ENCODE data around the gene DENND2A.

GRCh38 chr7:140570120-140570519, 70.5 kb downstream of the DENND2A start:
- TF ChIP-seq, protein P1, sequence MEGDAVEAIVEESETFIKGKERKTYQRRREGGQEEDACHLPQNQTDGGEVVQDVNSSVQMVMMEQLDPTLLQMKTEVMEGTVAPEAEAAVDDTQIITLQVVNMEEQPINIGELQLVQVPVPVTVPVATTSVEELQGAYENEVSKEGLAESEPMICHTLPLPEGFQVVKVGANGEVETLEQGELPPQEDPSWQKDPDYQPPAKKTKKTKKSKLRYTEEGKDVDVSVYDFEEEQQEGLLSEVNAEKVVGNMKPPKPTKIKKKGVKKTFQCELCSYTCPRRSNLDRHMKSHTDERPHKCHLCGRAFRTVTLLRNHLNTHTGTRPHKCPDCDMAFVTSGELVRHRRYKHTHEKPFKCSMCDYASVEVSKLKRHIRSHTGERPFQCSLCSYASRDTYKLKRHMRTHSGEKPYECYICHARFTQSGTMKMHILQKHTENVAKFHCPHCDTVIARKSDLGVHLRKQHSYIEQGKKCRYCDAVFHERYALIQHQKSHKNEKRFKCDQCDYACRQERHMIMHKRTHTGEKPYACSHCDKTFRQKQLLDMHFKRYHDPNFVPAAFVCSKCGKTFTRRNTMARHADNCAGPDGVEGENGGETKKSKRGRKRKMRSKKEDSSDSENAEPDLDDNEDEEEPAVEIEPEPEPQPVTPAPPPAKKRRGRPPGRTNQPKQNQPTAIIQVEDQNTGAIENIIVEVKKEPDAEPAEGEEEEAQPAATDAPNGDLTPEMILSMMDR (conservative IDR thresholded peaks at IDR 0.05; ENCODE audit: low read depth, low read length), result no peak
- no peak for TF ChIP-seq EZH2 (IDR thresholded peaks at IDR 0.05; ENCODE audit: borderline replicate concordance, low read depth, low read length, poor library complexity, severe bottlenecking)
